ENCODE results near the gene TMEM170B. TPM values are rescaled to one million over a fixed set of nuclear protein-coding genes. Genes with fewer than 3 reads are reported as not detected.

The TMEM170B gene
- total RNA-seq, 1 experiment from 2014 or later, result 6.3 TPM

Other genes with a start within 250 kb of the TMEM170B start
- gene ADTRP, start 241.1 kb downstream of the TMEM170B start, total RNA-seq (2014; rRNA removed; shearing (Covaris generic)), result 9.9 and 16.8 TPM in 2 replicates

Data from G401 (cell line).